ENCODE results near the gene EDARADD. TPM values are rescaled to one million over a fixed set of nuclear protein-coding genes. Genes with fewer than 3 reads are reported as not detected.

Gene EDARADD
- total RNA-seq, 1 donor: 1.4 TPM

- H3K27ac ChIP-seq (ENCODE audit: low read depth, low read length): no peak overlapping the region
- TF ChIP-seq CTCF (IDR thresholded peaks at IDR 0.05; ENCODE audit: extremely low read depth, low read depth, low read length): no peak
- no peaks in the 10 kb centered on the region for H3K79me2 ChIP-seq (ENCODE audit: insufficient read depth, low read length)
These were observed 77.6 kb downstream of the EDARADD start for GRCh38 chr1:236471653-236472052.

GRCh38 chr1:236472850-236473788 is 79.0 kb downstream of the EDARADD start:
- TF ChIP-seq CTCF (IDR thresholded peaks at IDR 0.05; ENCODE audit: extremely low read depth, low read depth, low read length): no peak
- Histone ChIP-seq H3K4me3 (ENCODE audit: insufficient read depth, low read length) (no peak overlapping the region), H3K4me1 (ENCODE audit: insufficient read depth, low read length) (no peaks in the 10 kb centered on the region), H3K36me3 (ENCODE audit: insufficient read depth, low read length) (no peaks in the 10 kb centered on the region), H3K4me2 (ENCODE audit: insufficient read depth, low read length) (no peak overlapping the region), H3K9me3 (ENCODE audit: low read depth, low read length) (no peaks in the 10 kb centered on the region), H3K27me3 (ENCODE audit: insufficient read depth, low read length) (no peaks in the 10 kb centered on the region), H3K27ac (ENCODE audit: low read depth, low read length) (no peak overlapping the region), H4K20me1 (ENCODE audit: insufficient read depth, low read length) (no peaks in the 10 kb centered on the region), H3K79me2 (ENCODE audit: insufficient read depth, low read length) (no peaks in the 10 kb centered on the region), H2AFZ (ENCODE audit: low read length) (no peak overlapping the region)
- DNase-seq (ENCODE audit: insufficient read length, low spot score, missing footprints): peak; percentile 58

More at GRCh38 chr1:236471653-236472052, 77.6 kb downstream of the EDARADD start:
- no peak for DNase-seq (ENCODE audit: insufficient read length, low spot score, missing footprints)
- Histone ChIP-seq H3K4me1 (ENCODE audit: insufficient read depth, low read length) (no peaks in the 10 kb centered on the region), H3K9me3 (ENCODE audit: low read depth, low read length) (no peaks in the 10 kb centered on the region), H4K20me1 (ENCODE audit: insufficient read depth, low read length) (no peaks in the 10 kb centered on the region), H3K27me3 (ENCODE audit: insufficient read depth, low read length) (no peaks in the 10 kb centered on the region), H2AFZ (ENCODE audit: low read length) (no peak overlapping the region), H3K36me3 (ENCODE audit: insufficient read depth, low read length) (no peaks in the 10 kb centered on the region), H3K4me3 (ENCODE audit: insufficient read depth, low read length) (no peak overlapping the region), H3K4me2 (ENCODE audit: insufficient read depth, low read length) (no peak overlapping the region)

GRCh38 chr1:236476019-236476418 is 81.9 kb downstream of the EDARADD start:
- Histone ChIP-seq H3K9me3 (ENCODE audit: low read depth, low read length) (no peaks in the 10 kb centered on the region), H3K4me1 (ENCODE audit: insufficient read depth, low read length) (no peaks in the 10 kb centered on the region), H3K79me2 (ENCODE audit: insufficient read depth, low read length) (no peaks in the 10 kb centered on the region), H3K4me3 (ENCODE audit: insufficient read depth, low read length) (no peak overlapping the region), H3K27me3 (ENCODE audit: insufficient read depth, low read length) (no peaks in the 10 kb centered on the region), H3K4me2 (ENCODE audit: insufficient read depth, low read length) (no peak overlapping the region), H3K36me3 (ENCODE audit: insufficient read depth, low read length) (no peaks in the 10 kb centered on the region), H3K27ac (ENCODE audit: low read depth, low read length) (no peak overlapping the region), H4K20me1 (ENCODE audit: insufficient read depth, low read length) (no peaks in the 10 kb centered on the region), H2AFZ (ENCODE audit: low read length) (no peak overlapping the region)
- DNase-seq (ENCODE audit: insufficient read length, low spot score, missing footprints): no peak
- TF ChIP-seq CTCF (IDR thresholded peaks at IDR 0.05; ENCODE audit: extremely low read depth, low read depth, low read length): no peak

GRCh38 chr1:236480758-236481436 is 86.8 kb downstream of the EDARADD start:
- DNase-seq (ENCODE audit: insufficient read length, low spot score, missing footprints): no peak
- Histone ChIP-seq H3K36me3 (ENCODE audit: insufficient read depth, low read length) (no peaks in the 10 kb centered on the region), H3K27ac (ENCODE audit: low read depth, low read length) (no peak overlapping the region), H3K9me3 (ENCODE audit: low read depth, low read length) (no peaks in the 10 kb centered on the region), H2AFZ (ENCODE audit: low read length) (no peak overlapping the region), H4K20me1 (ENCODE audit: insufficient read depth, low read length) (no peaks in the 10 kb centered on the region), H3K4me1 (ENCODE audit: insufficient read depth, low read length) (no peaks in the 10 kb centered on the region), H3K79me2 (ENCODE audit: insufficient read depth, low read length) (no peaks in the 10 kb centered on the region), H3K27me3 (ENCODE audit: insufficient read depth, low read length) (no peaks in the 10 kb centered on the region), H3K4me2 (ENCODE audit: insufficient read depth, low read length) (no peak overlapping the region), H3K4me3 (ENCODE audit: insufficient read depth, low read length) (no peak overlapping the region)
- TF ChIP-seq CTCF (IDR thresholded peaks at IDR 0.05; ENCODE audit: extremely low read depth, low read depth, low read length): no peak

Measured in osteoblast (primary cell).